GM12878 (cell line): ENCODE data around the gene DCBLD2. TPM values are rescaled to one million over a fixed set of nuclear protein-coding genes. Genes with fewer than 3 reads are reported as not detected.

ENCODE experiments used
- ATAC-seq: fragments of 200-7000 bp; cut with Tn5 transposase; 3 replicates; pipeline ENCODE4 v1.9.1; 2020; ENCODE audit warnings: mild to moderate bottlenecking, moderate library complexity
- BruUV-seq: library from RNA; stranded (reverse); fragments of 400-500 nt; replicated peaks from 2 replicates; lab custom pipeline; 2021; lab: Mats Ljungman, UMichigan
- CTCF ChIA-PET: fragments of 300-600 bp; sonication (Branson Sonifier 250); formaldehyde crosslinking; extraction: SDS; loops from one replicate; lab custom pipeline; 2021; ENCODE audit warnings: inconsistent platforms; lab: Yijun Ruan, JAX
- POLR2A ChIA-PET: fragments of 350-600 bp; formaldehyde crosslinking; extraction: SDS; loops from one replicate; lab custom pipeline; 2021; ENCODE audit warnings: inconsistent platforms; lab: Charles Lee
- RAD21 ChIA-PET: fragments of 300-600 bp; sonication (Branson Sonifier 250); formaldehyde crosslinking; loops from one replicate; lab custom pipeline; 2023; ENCODE audit warnings: antibody characterized with exemption; ENCODE audit not compliant: unreplicated experiment; lab: Charles Lee
- SMC1A ChIA-PET: fragments of 300-600 bp; sonication (Branson Sonifier 250); formaldehyde crosslinking; loops from one replicate; lab custom pipeline; 2023; ENCODE audit not compliant: unreplicated experiment, uncharacterized antibody; lab: Charles Lee
- DNase-seq: peaks from one replicate; pipeline ENCODE4 v3.0.0-alpha.2; 2011; ENCODE audit warnings: low read depth, low spot score
- FAIRE-seq: peaks from 3 replicates; lab custom pipeline; 2011; peaks lifted over from hg19 to GRCh38; lab: Jason Lieb, UNC
- H2AFZ ChIP-seq: 2 replicates; pipeline ENCODE4 v1.6.0; 2011; ENCODE audit warnings: low read depth, low read length, control low read depth; ENCODE audit not compliant: control insufficient read depth
- H3K27ac ChIP-seq: 2 replicates; pipeline ENCODE4 v1.5.1; 2011; ENCODE audit warnings: control low read depth; ENCODE audit not compliant: control insufficient read depth, insufficient read depth
- H3K27me3 ChIP-seq, 2 experiments: replicated peaks in 1 of 2; 2 replicates each; pipeline versions ENCODE4 v1.6.0 to v1.6.1; 2011; ENCODE audit warnings: low read length in 1 of 2; ENCODE audit not compliant: control insufficient read depth in 2 of 2, insufficient read depth in 2 of 2
- H3K36me3 ChIP-seq, 2 experiments: 2 replicates each; pipeline ENCODE4 v1.5.1; 2011; ENCODE audit warnings: low read length in 1 of 2; ENCODE audit not compliant: control insufficient read depth in 2 of 2, insufficient read depth in 2 of 2
- H3K4me1 ChIP-seq: 2 replicates; pipeline ENCODE4 v1.6.1; 2011; ENCODE audit warnings: mild to moderate bottlenecking, low read length, moderate library complexity, mixed read lengths; ENCODE audit not compliant: control insufficient read depth, insufficient read depth
- H3K4me2 ChIP-seq: 2 replicates; pipeline ENCODE4 v1.6.0; 2011; ENCODE audit warnings: control low read depth; ENCODE audit not compliant: control insufficient read depth, insufficient read depth
- H3K4me3 ChIP-seq: fragments of 200-600 bp; sonication (generic); 2 replicates; pipeline ENCODE4 v1.5.1; 2016
- H3K79me2 ChIP-seq: 2 replicates; pipeline ENCODE4 v1.6.0; 2011; ENCODE audit warnings: low read length; ENCODE audit not compliant: control insufficient read depth, insufficient read depth
- H3K9ac ChIP-seq: 2 replicates; pipeline ENCODE4 v1.8.0; 2011; ENCODE audit warnings: low read length, control low read depth, mixed read lengths; ENCODE audit not compliant: control insufficient read depth, insufficient read depth
- H3K9me3 ChIP-seq: replicated peaks from 3 replicates; pipeline ENCODE4 v1.5.1; 2011; ENCODE audit warnings: mild to moderate bottlenecking, low read length; ENCODE audit not compliant: control insufficient read depth, insufficient read depth
- H4K20me1 ChIP-seq: 2 replicates; pipeline ENCODE4 v1.6.0; 2011; ENCODE audit not compliant: control insufficient read depth, insufficient read depth
- CEBPB ChIP-seq, 2 experiments: fragments of 150-350 bp in 1 of 2; IDR thresholded peaks; 2 replicates each; pipeline ENCODE4 v1.6.1; 2012 to 2014; ENCODE audit warnings: low read depth in 2 of 2, low read length in 2 of 2, borderline replicate concordance in 1 of 2, inconsistent platforms in 1 of 2
- CREB1 ChIP-seq: IDR thresholded peaks from 2 replicates; pipeline ENCODE4 v1.6.1; 2012; ENCODE audit warnings: low read depth, mild to moderate bottlenecking, inconsistent platforms
- ESRRA ChIP-seq: IDR thresholded peaks from 2 replicates; pipeline ENCODE4 v1.6.1; 2012; ENCODE audit warnings: mild to moderate bottlenecking, low read length, improper control_type of control experiment
- ETV6 ChIP-seq, 2 experiments: fragments of 450-650 bp in 1 of 2; IDR thresholded peaks in 1 of 2; conservative IDR thresholded peaks in 1 of 2; 2 replicates each; pipeline ENCODE4 v1.6.1; 2014; ENCODE audit warnings: antibody characterized with exemption in 1 of 2, borderline replicate concordance in 1 of 2, low read depth in 1 of 2, mild to moderate bottlenecking in 1 of 2, moderate library complexity in 1 of 2
- HCFC1 ChIP-seq: fragments of 150-350 bp; IDR thresholded peaks from 2 replicates; pipeline ENCODE4 v1.6.1; 2014; ENCODE audit warnings: low read length
- PAX5 ChIP-seq: IDR thresholded peaks from 2 replicates; pipeline ENCODE4 v1.6.1; 2011; ENCODE audit warnings: low read depth, low read length, borderline replicate concordance
- PAX8 ChIP-seq: fragments of 450-650 bp; IDR thresholded peaks from 2 replicates; pipeline ENCODE4 v1.6.1; 2017; ENCODE audit warnings: mild to moderate bottlenecking, moderate library complexity
- RFX5 ChIP-seq: IDR thresholded peaks from 2 replicates; pipeline ENCODE4 v1.6.1; 2011; ENCODE audit warnings: low read depth, low read length, improper control_type of control experiment
- SPI1 ChIP-seq: IDR thresholded peaks from 2 replicates; pipeline ENCODE4 v1.6.1; 2011; ENCODE audit warnings: low read depth, mild to moderate bottlenecking, low read length, moderate library complexity, borderline replicate concordance; ENCODE audit not compliant: insufficient read depth
- ZNF217 ChIP-seq: fragments of 450-650 bp; IDR thresholded peaks from 2 replicates; pipeline ENCODE4 v1.6.1; 2017; ENCODE audit warnings: antibody characterized with exemption, mild to moderate bottlenecking
- WGBS: methylation state at CpG from one replicate; pipeline ENCODE4 v1.1.6; 2016; ENCODE audit warnings: low lambda C conversion rate; ENCODE audit not compliant: insufficient replicate concordance, insufficient coverage; ENCODE audit errors: missing lambda C conversion rate; 5-methylcytosine and 5-hydroxymethylcytosine counted together
- in situ Hi-C: fragments of 300-500 bp; cut with MboI; formaldehyde crosslinking; loops from 9 replicates; pipeline ENCODE4 v1.14.3; 2018; ENCODE audit warnings: mixed read lengths
- intact Hi-C: fragments of 100-400 bp; cut with micrococcal nuclease; formaldehyde crosslinking; loops from one replicate; pipeline ENCODE4 v1.14.2; 2022; ENCODE audit not compliant: unreplicated experiment
- polyA plus RNA-seq, 11 experiments: library from polyadenylated mRNA; depleted of rRNA in 4 of 11; unstranded in 6 of 11; stranded (reverse) in 5 of 11; fragments of >200 nt; fragmentation: Nextera tagmentation in 4 of 11; fragmentation: Illumina TruSeq in 1 of 11; extraction: Ambion mirVana in 4 of 11; extraction: Trizol in 1 of 11; gene quantifications; 1 replicate in 1 of 11; 2 replicates in 10 of 11; pipeline versions ENCODE4 v1.2.1 to v1.2.3, GENCODE V29; 2011 to 2016; ENCODE audit warnings: inconsistent platforms in 2 of 11, missing spikeins in 2 of 11, low read depth in 1 of 11
- total RNA-seq, 4 experiments: library from RNA; depleted of rRNA in 3 of 4; stranded (reverse); fragments of >200 nt in 3 of 4; fragmentation: Illumina TruSeq in 1 of 4; extraction: Trizol in 1 of 4; gene quantifications; 2 replicates each; pipeline versions ENCODE4 v1.2.1 to v1.2.3, GENCODE V29; 2013 to 2021
- TF ChIP-seq, protein P1 (sequence below): IDR thresholded peaks from 2 replicates; pipeline ENCODE4 v1.6.1; 2012; ENCODE audit warnings: improper control_type of control experiment, low read depth, low read length; ENCODE audit not compliant: insufficient replicate concordance
- TF ChIP-seq, protein P2 (sequence below): IDR thresholded peaks from 2 replicates; pipeline ENCODE4 v1.6.1; 2012; ENCODE audit warnings: low read depth, low read length, improper control_type of control experiment
- TF ChIP-seq, protein P3 (sequence below): fragments of 450-650 bp; IDR thresholded peaks from 2 replicates; pipeline ENCODE4 v1.6.1; 2017; ENCODE audit warnings: mild to moderate bottlenecking, moderate library complexity

Gene DCBLD2
- total and polyA plus RNA-seq, 10 of the 15 experiments (the other 5 are each of a cell fraction or from before 2014, with no cell fraction given): 1.6 to 5.9 (median 4.7) TPM

DNA sequence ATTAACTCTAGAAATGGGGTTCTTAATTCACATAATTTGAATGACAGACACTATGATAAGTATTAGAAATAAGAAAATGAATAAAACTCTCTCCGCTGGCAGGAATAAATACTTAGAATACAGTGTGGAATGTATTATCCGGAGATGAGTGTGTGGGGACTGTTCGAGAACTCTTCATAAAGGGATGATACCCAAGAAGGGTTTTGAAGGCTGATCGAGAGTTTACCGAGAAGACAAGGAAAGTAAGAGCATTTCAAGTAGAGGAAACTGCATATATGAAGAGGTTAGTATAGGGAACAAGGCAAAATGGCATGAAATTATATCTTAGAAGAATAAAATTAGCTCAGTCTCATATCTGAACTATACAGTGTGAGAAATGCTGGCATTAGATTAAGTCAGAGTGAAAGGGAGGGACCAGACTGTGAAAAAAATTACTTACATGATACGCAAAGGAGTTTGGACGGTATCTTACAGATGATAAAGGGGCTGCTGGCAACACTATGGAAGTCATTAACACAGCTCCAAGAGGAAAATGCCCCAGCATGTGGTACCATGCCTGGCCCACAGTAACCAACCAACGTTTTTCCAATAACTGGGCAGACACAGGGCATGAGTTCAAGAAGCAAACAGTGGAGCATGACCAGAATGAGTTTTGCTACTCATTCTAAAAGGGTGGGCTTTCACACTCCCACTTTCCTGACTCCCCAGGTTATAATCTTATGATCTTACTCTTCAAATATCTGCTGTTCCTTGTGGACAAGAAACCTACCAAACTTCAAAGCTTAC is 6.5 kb downstream of the DCBLD2 start:
- no peak overlapping the region for H3K4me2 ChIP-seq
- no peak for ATAC-seq
- no peak overlapping the region for H3K4me3 ChIP-seq
- TF ChIP-seq SPI1: no peak
- TF ChIP-seq ESRRA: no peak
- TF ChIP-seq RFX5: no peak
- TF ChIP-seq ZNF217: no peak
- TF ChIP-seq ETV6 (conservative IDR thresholded peaks at IDR 0.05 in 1 of 2, IDR thresholded peaks at IDR 0.05 in 1 of 2; ENCODE audit: borderline replicate concordance in 1 of 2, low read depth in 1 of 2): no peak
- no peak for TF ChIP-seq CREB1
- TF ChIP-seq PAX5: no peak
- no peak for TF ChIP-seq CEBPB (IDR thresholded peaks at IDR 0.05; ENCODE audit: borderline replicate concordance in 1 of 2, low read depth in 2 of 2, low read length in 2 of 2)
- no peak for TF ChIP-seq PAX8
- TF ChIP-seq, protein P1, sequence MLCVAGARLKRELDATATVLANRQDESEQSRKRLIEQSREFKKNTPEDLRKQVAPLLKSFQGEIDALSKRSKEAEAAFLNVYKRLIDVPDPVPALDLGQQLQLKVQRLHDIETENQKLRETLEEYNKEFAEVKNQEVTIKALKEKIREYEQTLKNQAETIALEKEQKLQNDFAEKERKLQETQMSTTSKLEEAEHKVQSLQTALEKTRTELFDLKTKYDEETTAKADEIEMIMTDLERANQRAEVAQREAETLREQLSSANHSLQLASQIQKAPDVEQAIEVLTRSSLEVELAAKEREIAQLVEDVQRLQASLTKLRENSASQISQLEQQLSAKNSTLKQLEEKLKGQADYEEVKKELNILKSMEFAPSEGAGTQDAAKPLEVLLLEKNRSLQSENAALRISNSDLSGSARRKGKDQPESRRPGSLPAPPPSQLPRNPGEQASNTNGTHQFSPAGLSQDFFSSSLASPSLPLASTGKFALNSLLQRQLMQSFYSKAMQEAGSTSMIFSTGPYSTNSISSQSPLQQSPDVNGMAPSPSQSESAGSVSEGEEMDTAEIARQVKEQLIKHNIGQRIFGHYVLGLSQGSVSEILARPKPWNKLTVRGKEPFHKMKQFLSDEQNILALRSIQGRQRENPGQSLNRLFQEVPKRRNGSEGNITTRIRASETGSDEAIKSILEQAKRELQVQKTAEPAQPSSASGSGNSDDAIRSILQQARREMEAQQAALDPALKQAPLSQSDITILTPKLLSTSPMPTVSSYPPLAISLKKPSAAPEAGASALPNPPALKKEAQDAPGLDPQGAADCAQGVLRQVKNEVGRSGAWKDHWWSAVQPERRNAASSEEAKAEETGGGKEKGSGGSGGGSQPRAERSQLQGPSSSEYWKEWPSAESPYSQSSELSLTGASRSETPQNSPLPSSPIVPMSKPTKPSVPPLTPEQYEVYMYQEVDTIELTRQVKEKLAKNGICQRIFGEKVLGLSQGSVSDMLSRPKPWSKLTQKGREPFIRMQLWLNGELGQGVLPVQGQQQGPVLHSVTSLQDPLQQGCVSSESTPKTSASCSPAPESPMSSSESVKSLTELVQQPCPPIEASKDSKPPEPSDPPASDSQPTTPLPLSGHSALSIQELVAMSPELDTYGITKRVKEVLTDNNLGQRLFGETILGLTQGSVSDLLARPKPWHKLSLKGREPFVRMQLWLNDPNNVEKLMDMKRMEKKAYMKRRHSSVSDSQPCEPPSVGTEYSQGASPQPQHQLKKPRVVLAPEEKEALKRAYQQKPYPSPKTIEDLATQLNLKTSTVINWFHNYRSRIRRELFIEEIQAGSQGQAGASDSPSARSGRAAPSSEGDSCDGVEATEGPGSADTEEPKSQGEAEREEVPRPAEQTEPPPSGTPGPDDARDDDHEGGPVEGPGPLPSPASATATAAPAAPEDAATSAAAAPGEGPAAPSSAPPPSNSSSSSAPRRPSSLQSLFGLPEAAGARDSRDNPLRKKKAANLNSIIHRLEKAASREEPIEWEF: no peak
- TF ChIP-seq, protein P2, sequence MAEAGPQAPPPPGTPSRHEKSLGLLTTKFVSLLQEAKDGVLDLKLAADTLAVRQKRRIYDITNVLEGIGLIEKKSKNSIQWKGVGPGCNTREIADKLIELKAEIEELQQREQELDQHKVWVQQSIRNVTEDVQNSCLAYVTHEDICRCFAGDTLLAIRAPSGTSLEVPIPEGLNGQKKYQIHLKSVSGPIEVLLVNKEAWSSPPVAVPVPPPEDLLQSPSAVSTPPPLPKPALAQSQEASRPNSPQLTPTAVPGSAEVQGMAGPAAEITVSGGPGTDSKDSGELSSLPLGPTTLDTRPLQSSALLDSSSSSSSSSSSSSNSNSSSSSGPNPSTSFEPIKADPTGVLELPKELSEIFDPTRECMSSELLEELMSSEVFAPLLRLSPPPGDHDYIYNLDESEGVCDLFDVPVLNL: no peak
- TF ChIP-seq HCFC1: no peak
- TF ChIP-seq, protein P3, sequence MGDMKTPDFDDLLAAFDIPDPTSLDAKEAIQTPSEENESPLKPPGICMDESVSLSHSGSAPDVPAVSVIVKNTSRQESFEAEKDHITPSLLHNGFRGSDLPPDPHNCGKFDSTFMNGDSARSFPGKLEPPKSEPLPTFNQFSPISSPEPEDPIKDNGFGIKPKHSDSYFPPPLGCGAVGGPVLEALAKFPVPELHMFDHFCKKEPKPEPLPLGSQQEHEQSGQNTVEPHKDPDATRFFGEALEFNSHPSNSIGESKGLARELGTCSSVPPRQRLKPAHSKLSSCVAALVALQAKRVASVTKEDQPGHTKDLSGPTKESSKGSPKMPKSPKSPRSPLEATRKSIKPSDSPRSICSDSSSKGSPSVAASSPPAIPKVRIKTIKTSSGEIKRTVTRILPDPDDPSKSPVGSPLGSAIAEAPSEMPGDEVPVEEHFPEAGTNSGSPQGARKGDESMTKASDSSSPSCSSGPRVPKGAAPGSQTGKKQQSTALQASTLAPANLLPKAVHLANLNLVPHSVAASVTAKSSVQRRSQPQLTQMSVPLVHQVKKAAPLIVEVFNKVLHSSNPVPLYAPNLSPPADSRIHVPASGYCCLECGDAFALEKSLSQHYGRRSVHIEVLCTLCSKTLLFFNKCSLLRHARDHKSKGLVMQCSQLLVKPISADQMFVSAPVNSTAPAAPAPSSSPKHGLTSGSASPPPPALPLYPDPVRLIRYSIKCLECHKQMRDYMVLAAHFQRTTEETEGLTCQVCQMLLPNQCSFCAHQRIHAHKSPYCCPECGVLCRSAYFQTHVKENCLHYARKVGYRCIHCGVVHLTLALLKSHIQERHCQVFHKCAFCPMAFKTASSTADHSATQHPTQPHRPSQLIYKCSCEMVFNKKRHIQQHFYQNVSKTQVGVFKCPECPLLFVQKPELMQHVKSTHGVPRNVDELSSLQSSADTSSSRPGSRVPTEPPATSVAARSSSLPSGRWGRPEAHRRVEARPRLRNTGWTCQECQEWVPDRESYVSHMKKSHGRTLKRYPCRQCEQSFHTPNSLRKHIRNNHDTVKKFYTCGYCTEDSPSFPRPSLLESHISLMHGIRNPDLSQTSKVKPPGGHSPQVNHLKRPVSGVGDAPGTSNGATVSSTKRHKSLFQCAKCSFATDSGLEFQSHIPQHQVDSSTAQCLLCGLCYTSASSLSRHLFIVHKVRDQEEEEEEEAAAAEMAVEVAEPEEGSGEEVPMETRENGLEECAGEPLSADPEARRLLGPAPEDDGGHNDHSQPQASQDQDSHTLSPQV: no peak
- POLR2A ChIA-PET: no interaction called here
- H2AFZ ChIP-seq: no peak overlapping the region
- no peaks in the 10 kb centered on the region for H3K9me3 ChIP-seq
- H3K27ac ChIP-seq: no peak overlapping the region
- H3K9ac ChIP-seq: no peak overlapping the region
- H3K36me3 ChIP-seq: no peaks in the 10 kb centered on the region
- 85% methylated on average over 8 of the region's 8 CpGs for WGBS
- no peaks in the 10 kb centered on the region for H3K4me1 ChIP-seq
- H3K79me2 ChIP-seq: no peaks in the 10 kb centered on the region
- H3K27me3 ChIP-seq: no peaks in the 10 kb centered on the region
- intact Hi-C loops (no loop called here), in situ Hi-C loops (no loop called here)
- no TSS peak for BruUV-seq
- CTCF ChIA-PET: no interaction called here
- RAD21 ChIA-PET: no interaction called here
- SMC1A ChIA-PET: interaction anchor here (1.1 kb wide), 2 partner anchors 77 to 293 kb away, joined by 3 read pairs; no protein-coding TSS in a partner anchor
- no peak for FAIRE-seq
- no peak for DNase-seq
- H4K20me1 ChIP-seq: no peaks in the 10 kb centered on the region
